BE2C (cell line): ENCODE results near the gene ANO10.
"Not testable (repeated sequence)": the region's sequence is repeated elsewhere in the genome, so short reads cannot be mapped to it uniquely, and the experiment has no call there.

ENCODE experiments used
- DNase-seq: peaks from one replicate; pipeline ENCODE4 v3.0.0-alpha.2; 2020
- H3K27me3 ChIP-seq: fragments of 250-450 bp; sonication (Bioruptor Pico); 2 replicates; pipeline ENCODE4 v1.5.1; 2020; ENCODE audit warnings: mild to moderate bottlenecking
- H3K36me3 ChIP-seq: fragments of 250-450 bp; sonication (Bioruptor Pico); 2 replicates; pipeline ENCODE4 v1.5.1; 2020; ENCODE audit warnings: mild to moderate bottlenecking
- H3K4me1 ChIP-seq: fragments of 250-450 bp; sonication (Bioruptor Pico); 2 replicates; pipeline ENCODE4 v1.5.1; 2020
- H3K4me3 ChIP-seq: 2 replicates; pipeline ENCODE4 v1.5.1; 2011; ENCODE audit warnings: low read depth, low read length
- H3K9me3 ChIP-seq: fragments of 250-450 bp; sonication (Bioruptor Pico); 2 replicates; pipeline ENCODE4 v1.5.1; 2020
- CTCF ChIP-seq: IDR thresholded peaks from 2 replicates; pipeline ENCODE4 v1.5.1; 2012; ENCODE audit warnings: mild to moderate bottlenecking, low read depth, low read length

ANO10 gene

GRCh38 chr3:43503067-43503728 lies 118.6 kb downstream of the ANO10 start:
- no peak overlapping the region for H3K4me3 ChIP-seq
- no peaks in the 10 kb centered on the region for H3K36me3 ChIP-seq
- TF ChIP-seq CTCF = peak; percentile 40; the same call in 1 of the 2 replicates
- H3K9me3 ChIP-seq = no peaks in the 10 kb centered on the region
- no peaks in the 10 kb centered on the region for H3K27me3 ChIP-seq
- H3K4me1 ChIP-seq = no peaks in the 10 kb centered on the region
- DNase-seq = no peak

- Histone ChIP-seq H3K9me3 (no peaks in the 10 kb centered on the region), H3K27me3 (no peaks in the 10 kb centered on the region), H3K4me3 (no peak overlapping the region), H3K36me3 (no peaks in the 10 kb centered on the region), H3K4me1 (no peaks in the 10 kb centered on the region)
- DNase-seq = no peak
- no peak for TF ChIP-seq CTCF
Observed at GRCh38 chr3:43499256-43499655, 122.6 kb downstream of the ANO10 start.

- no peak overlapping the region for H3K4me3 ChIP-seq
- no peaks in the 10 kb centered on the region for H3K4me1 ChIP-seq
- DNase-seq = no peak
- TF ChIP-seq CTCF = no peak
- H3K36me3 ChIP-seq = no peaks in the 10 kb centered on the region
- H3K27me3 ChIP-seq = no peaks in the 10 kb centered on the region
- H3K9me3 ChIP-seq = no peaks in the 10 kb centered on the region
Observed at GRCh38 chr3:43497905-43498365, 123.9 kb downstream of the ANO10 start.

DNA sequence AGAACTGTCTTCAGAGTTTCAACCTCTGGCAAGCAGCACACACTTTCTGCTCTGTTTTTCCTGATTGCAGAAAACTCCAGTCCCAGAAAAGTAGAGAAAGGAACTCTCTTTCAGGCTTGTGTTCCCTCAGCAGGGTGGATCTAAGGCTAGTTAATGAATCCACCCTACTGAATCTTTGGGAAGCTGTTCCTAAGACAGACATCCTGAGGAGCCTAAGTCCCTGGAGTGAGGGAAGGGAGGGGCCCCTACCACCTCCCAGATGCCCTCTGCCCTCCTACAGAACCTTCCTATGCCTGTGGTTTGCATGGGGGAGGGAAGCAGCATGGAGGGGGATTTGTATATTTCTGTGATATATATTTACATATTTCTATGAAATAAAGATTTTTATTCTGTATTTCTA lies 124.4 kb downstream of the ANO10 start:
- no peaks in the 10 kb centered on the region for H3K27me3 ChIP-seq
- H3K36me3 ChIP-seq = no peaks in the 10 kb centered on the region
- no peak for DNase-seq
- H3K4me3 ChIP-seq = no peak overlapping the region
- H3K9me3 ChIP-seq = no peaks in the 10 kb centered on the region
- TF ChIP-seq CTCF = no peak
- H3K4me1 ChIP-seq = no peaks in the 10 kb centered on the region

- H3K9me3 ChIP-seq = no peaks in the 10 kb centered on the region
- no peak for TF ChIP-seq CTCF
Observed at GRCh38 chr3:43496740-43497375, 125.0 kb downstream of the ANO10 start.

GRCh38 chr3:43492932-43493331 lies 128.9 kb downstream of the ANO10 start:
- DNase-seq, H3K9me3 ChIP-seq, H3K36me3 ChIP-seq, H3K4me1 ChIP-seq, H3K27me3 ChIP-seq, H3K4me3 ChIP-seq: not testable (repeated sequence)

More at GRCh38 chr3:43496740-43497375, 125.0 kb downstream of the ANO10 start:
- no peak overlapping the region for H3K4me3 ChIP-seq
- H3K4me1 ChIP-seq = no peaks in the 10 kb centered on the region
- H3K27me3 ChIP-seq = no peaks in the 10 kb centered on the region
- no peak for DNase-seq
- no peaks in the 10 kb centered on the region for H3K36me3 ChIP-seq

GRCh38 chr3:43491807-43492206 lies 130.0 kb downstream of the ANO10 start:
- not testable (repeated sequence) for H3K9me3 ChIP-seq, H3K36me3 ChIP-seq, H3K27me3 ChIP-seq, H3K4me3 ChIP-seq, H3K4me1 ChIP-seq, DNase-seq
